H1 (cell line): Measurements from ENCODE around the gene BORCS6. TPM values are rescaled to one million over a fixed set of nuclear protein-coding genes. Genes with fewer than 3 reads are reported as not detected.

Experiments used
- CTCF ChIA-PET: fragments of 300-600 bp; sonication (Branson Sonifier 250); formaldehyde crosslinking; loops from one replicate; lab custom pipeline; 2021; ENCODE audit not compliant: partially characterized antibody; lab: Charles Lee
- POLR2A ChIA-PET: fragments of 300-600 bp; sonication (Branson Sonifier 250); formaldehyde crosslinking; loops from one replicate; lab custom pipeline; 2021; ENCODE audit warnings: inconsistent platforms; ENCODE audit not compliant: partially characterized antibody; lab: Charles Lee
- DNase-seq, 2 experiments: peaks; one replicate each; pipeline versions ENCODE4 v3.0.0 to v3.0.0-alpha.2; 2010 to 2022; ENCODE audit warnings: low spot score in 2 of 2, low read depth in 1 of 2, mixed read lengths in 1 of 2
- FAIRE-seq: peaks from 2 replicates; lab custom pipeline; 2011; peaks lifted over from hg19 to GRCh38; lab: Jason Lieb, UNC
- H2AFZ ChIP-seq: 2 replicates; pipeline ENCODE4 v1.8.1; 2012; ENCODE audit warnings: low read length, inconsistent platforms
- H2AK5ac ChIP-seq: 2 replicates; pipeline ENCODE4 v1.6.1; 2013; ENCODE audit warnings: low read depth, low read length
- H2BK120ac ChIP-seq: replicated peaks from 2 replicates; pipeline ENCODE3; 2013; ENCODE audit warnings: low read depth, low read length, inconsistent platforms
- H2BK12ac ChIP-seq: 2 replicates; pipeline ENCODE4 v1.6.1; 2013; ENCODE audit warnings: low read depth, low read length
- H2BK15ac ChIP-seq: 2 replicates; pipeline ENCODE4 v1.6.1; 2013; ENCODE audit warnings: low read length
- H2BK20ac ChIP-seq: 2 replicates; pipeline ENCODE4 v1.6.1; 2013; ENCODE audit warnings: low read length
- H2BK5ac ChIP-seq: 2 replicates; pipeline ENCODE4 v1.6.1; 2013; ENCODE audit warnings: low read depth, low read length
- H3K14ac ChIP-seq: 2 replicates; pipeline ENCODE4 v1.6.1; 2013; ENCODE audit warnings: inconsistent platforms; ENCODE audit not compliant: insufficient read length
- H3K18ac ChIP-seq: 2 replicates; pipeline ENCODE4 v1.6.1; 2013; ENCODE audit warnings: low read length; ENCODE audit errors: extremely low read depth
- H3K23ac ChIP-seq: 2 replicates; pipeline ENCODE4 v1.6.1; 2013; ENCODE audit warnings: inconsistent platforms; ENCODE audit not compliant: insufficient read length
- H3K23me2 ChIP-seq: 2 replicates; pipeline ENCODE4 v1.6.1; 2013; ENCODE audit warnings: low read depth, low read length
- H3K27ac ChIP-seq: 2 replicates; pipeline ENCODE4 v1.6.1; 2011; ENCODE audit warnings: low read depth, low read length, inconsistent platforms
- H3K27me3 ChIP-seq, 4 experiments: replicated peaks in 1 of 4; 1 replicate in 1 of 4; 2 replicates in 3 of 4; pipeline versions ENCODE4 v1.6.1 to v1.8.1; 2011 to 2013; ENCODE audit warnings: low read length in 3 of 4, mild to moderate bottlenecking in 3 of 4, inconsistent platforms in 2 of 4, mixed read lengths in 2 of 4, moderate library complexity in 1 of 4; ENCODE audit not compliant: control insufficient read depth in 3 of 4, insufficient read depth in 3 of 4; ENCODE audit errors: extremely low read depth in 1 of 4
- H3K36me3 ChIP-seq, 4 experiments: 2 replicates each; pipeline versions ENCODE4 v1.6.1 to v1.8.1; 2011 to 2013; ENCODE audit warnings: mild to moderate bottlenecking in 4 of 4, low read length in 3 of 4, moderate library complexity in 2 of 4, control low read depth in 1 of 4, inconsistent platforms in 1 of 4; ENCODE audit not compliant: insufficient read depth in 4 of 4, control insufficient read depth in 2 of 4
- H3K4ac ChIP-seq: replicated peaks from 2 replicates; pipeline ENCODE3; 2013; ENCODE audit warnings: low read length, low read depth, mixed read lengths, inconsistent platforms; ENCODE audit not compliant: insufficient read length
- H3K4me1 ChIP-seq, 4 experiments: replicated peaks in 1 of 4; 1 replicate in 1 of 4; 2 replicates in 3 of 4; pipeline versions ENCODE4 v1.6.1 to v1.8.1; 2011 to 2013; ENCODE audit warnings: low read length in 3 of 4, inconsistent platforms in 2 of 4, mixed read lengths in 1 of 4; ENCODE audit not compliant: insufficient read depth in 4 of 4, control insufficient read depth in 3 of 4
- H3K4me2 ChIP-seq, 2 experiments: 2 replicates each; pipeline versions ENCODE4 v1.6.1 to v1.8.1; 2011 to 2013; ENCODE audit warnings: low read depth in 2 of 2, low read length in 2 of 2, control low read depth in 1 of 2, inconsistent platforms in 1 of 2, mild to moderate bottlenecking in 1 of 2; ENCODE audit not compliant: insufficient read depth in 1 of 2
- H3K4me3 ChIP-seq, 4 experiments: fragments of 200-600, 300-600 bp in 1 of 4; sonication (generic), shearing (Covaris generic), sonication (Bioruptor Twin) in 1 of 4; 2 replicates each; pipeline versions ENCODE4 v1.5.1 to v1.8.1; 2011 to 2016; ENCODE audit warnings: low read length in 4 of 4, low read depth in 3 of 4, control low read depth in 2 of 4, inconsistent platforms in 2 of 4, mild to moderate bottlenecking in 2 of 4, mixed read lengths in 1 of 4, moderate library complexity in 1 of 4; ENCODE audit not compliant: insufficient read depth in 2 of 4; ENCODE audit errors: extremely low read depth in 1 of 4
- H3K56ac ChIP-seq: replicated peaks from 2 replicates; pipeline ENCODE3; 2013; ENCODE audit warnings: low read depth, mild to moderate bottlenecking, mixed read lengths, low read length, inconsistent platforms; ENCODE audit not compliant: insufficient read length
- H3K79me1 ChIP-seq: 2 replicates; pipeline ENCODE4 v1.6.1; 2013; ENCODE audit warnings: low read depth, low read length, control low read depth
- H3K79me2 ChIP-seq, 2 experiments: 2 replicates each; pipeline versions ENCODE4 v1.6.1 to v1.8.1; 2012 to 2013; ENCODE audit warnings: low read length in 2 of 2, mild to moderate bottlenecking in 2 of 2, inconsistent platforms in 1 of 2; ENCODE audit not compliant: insufficient read depth in 2 of 2, control insufficient read depth in 1 of 2
- H3K9ac ChIP-seq, 4 experiments: replicated peaks in 1 of 4; 1 replicate in 1 of 4; 2 replicates in 3 of 4; pipeline versions ENCODE4 v1.6.1 to v1.8.1; 2011 to 2013; ENCODE audit warnings: low read depth in 3 of 4, low read length in 3 of 4, control low read depth in 2 of 4, mild to moderate bottlenecking in 2 of 4, moderate library complexity in 2 of 4, inconsistent platforms in 1 of 4; ENCODE audit errors: extremely low read depth in 1 of 4
- H3K9me3 ChIP-seq, 2 experiments: 2 replicates each; pipeline versions ENCODE4 v1.6.1 to v1.8.1; 2012 to 2013; ENCODE audit warnings: mild to moderate bottlenecking in 2 of 2, moderate library complexity in 2 of 2, control low read depth in 1 of 2, inconsistent platforms in 1 of 2, low read depth in 1 of 2, low read length in 1 of 2, mixed read lengths in 1 of 2; ENCODE audit not compliant: insufficient read depth in 2 of 2
- H4K20me1 ChIP-seq, 2 experiments: replicated peaks in 1 of 2; 2 replicates each; pipeline versions ENCODE3 to v1.8.1; 2011 to 2013; ENCODE audit warnings: inconsistent platforms in 2 of 2, low read length in 2 of 2, mild to moderate bottlenecking in 1 of 2; ENCODE audit not compliant: insufficient read depth in 2 of 2, control insufficient read depth in 1 of 2
- H4K5ac ChIP-seq: 2 replicates; pipeline ENCODE4 v1.6.1; 2013; ENCODE audit warnings: low read length, low read depth, mixed read lengths, inconsistent platforms; ENCODE audit not compliant: insufficient read length
- H4K8ac ChIP-seq: 2 replicates; pipeline ENCODE4 v1.8.0; 2013; ENCODE audit warnings: mild to moderate bottlenecking, moderate library complexity, low read length, inconsistent platforms; ENCODE audit not compliant: insufficient read depth; ENCODE audit errors: extremely low read depth
- H4K91ac ChIP-seq: replicated peaks from 2 replicates; pipeline ENCODE3; 2013; ENCODE audit warnings: low read length, mixed read lengths, inconsistent platforms; ENCODE audit not compliant: insufficient read length
- E2F6 ChIP-seq: IDR thresholded peaks from 2 replicates; pipeline ENCODE4 v1.6.1; 2012; ENCODE audit warnings: inconsistent platforms
- WGBS, 2 experiments: shearing (Covaris generic) in 1 of 2; methylation state at CpG; one replicate each; pipeline versions ENCODE4 v1.1.6 to v1.1.7; 2013 to 2015; ENCODE audit warnings: low lambda C conversion rate in 2 of 2, mixed read lengths in 2 of 2, inconsistent platforms in 1 of 2, low coverage in 1 of 2, missing lambda C conversion rate in 1 of 2; ENCODE audit not compliant: insufficient replicate concordance in 2 of 2, insufficient coverage in 1 of 2, insufficient read length in 1 of 2; ENCODE audit errors: extremely low coverage in 1 of 2, missing lambda C conversion rate in 1 of 2; 5-methylcytosine and 5-hydroxymethylcytosine counted together
- polyA plus RNA-seq, 7 experiments: library from polyadenylated mRNA; depleted of rRNA in 3 of 7; stranded (reverse) in 5 of 7; unstranded in 2 of 7; fragments of >200 nt in 5 of 7; fragments of 200-250 nt in 2 of 7; gene quantifications; 1 replicate in 5 of 7; 2 replicates in 1 of 7; 4 replicates in 1 of 7; pipeline versions ENCODE4 v1.2.1 to v1.2.3, GENCODE V29; 2011 to 2013; ENCODE audit warnings: missing spikeins in 2 of 7, mixed read lengths in 2 of 7
- total RNA-seq: library from RNA; stranded (reverse); fragmentation: NEBNext Ultra II Directional; extraction: Animal tissue kit (Norgen Biotek cat#: 25700); gene quantifications from 2 replicates; pipeline ENCODE4 v1.2.1, GENCODE V29; 2021

BORCS6 gene
- total and polyA plus RNA-seq, 2 of the 8 experiments (the other 6 are each of a cell fraction or from before 2014, with no cell fraction given) = 3.3 to 3.6 TPM

- no peak overlapping the region for H3K4me2 ChIP-seq
- CTCF ChIA-PET = interaction anchor here (1.1 to 14.1 kb wide), 3 partner anchors 10 to 14 kb away, joined by 3 to 133 read pairs (median 8); partner anchors contain the start of gene VAMP2
- POLR2A ChIA-PET = interaction anchor here (3.5 to 6.4 kb wide), 3 partner anchors 8 to 25 kb away, joined by 11 to 62 read pairs (median 33); no protein-coding TSS in a partner anchor
- H3K4me1 ChIP-seq = peaks cover 2 to 8% (median 5%) of the 10 kb centered on the region in 4 experiments; a peak in 6 of 7 replicates
- H3K79me2 ChIP-seq = peaks cover 0 to 5% of the 10 kb centered on the region in 2 experiments; a peak in 1 of 4 replicates
- H2BK120ac ChIP-seq = no peak overlapping the region
- H3K9me3 ChIP-seq = no peaks in the 10 kb centered on the region
- H4K5ac ChIP-seq = no peak overlapping the region
- H3K14ac ChIP-seq = no peak overlapping the region
- peaks cover 7% of the 10 kb centered on the region; the same call in 1 of the 2 replicates for H3K79me1 ChIP-seq
- no peak overlapping the region for H2BK20ac ChIP-seq
- H2BK12ac ChIP-seq = no peak overlapping the region
- no peak for TF ChIP-seq E2F6
- no peak overlapping the region for H2AK5ac ChIP-seq
- H3K4me3 ChIP-seq = no peak overlapping the region
- peaks cover 2 to 30% of the 10 kb centered on the region in 2 experiments for H4K20me1 ChIP-seq
- H3K23me2 ChIP-seq = peaks cover 11% of the 10 kb centered on the region
- no peak overlapping the region for H3K9ac ChIP-seq
- H2BK5ac ChIP-seq = no peak overlapping the region
- H3K18ac ChIP-seq = no peak overlapping the region
- FAIRE-seq (no peak), DNase-seq (no peak)
- H3K4ac ChIP-seq = no peak overlapping the region
- no peak overlapping the region for H2AFZ ChIP-seq
- H3K23ac ChIP-seq = no peak overlapping the region
- peaks cover 13 to 52% (median 32%) of the 10 kb centered on the region in 4 experiments; a peak in 7 of 8 replicates for H3K36me3 ChIP-seq
- H4K91ac ChIP-seq = no peak overlapping the region
- WGBS, 2 experiments = 80% methylated on average over 13 of the region's 13 CpGs; no CpG with 5 or more reads in 1 of the 2 experiments
- H3K27me3 ChIP-seq = no peaks in the 10 kb centered on the region
- H4K8ac ChIP-seq = peak overlapping the region; percentile 83; the same call in 1 of the 2 replicates
- H3K56ac ChIP-seq = no peak overlapping the region
- no peak overlapping the region for H3K27ac ChIP-seq
- H2BK15ac ChIP-seq = no peak overlapping the region
These were observed 42.1 kb downstream of the BORCS6 start for GRCh38 chr17:8147805-8148404.
